ENCODE data around the gene CCNB2. TPM values are rescaled to one million over a fixed set of nuclear protein-coding genes. Genes with fewer than 3 reads are reported as not detected.

CCNB2 gene
- total and polyA plus RNA-seq, 9 of the 15 experiments (the other 6 are each of a cell fraction or from before 2014, with no cell fraction given): 84.8 to 266 (median 124) TPM

DNA sequence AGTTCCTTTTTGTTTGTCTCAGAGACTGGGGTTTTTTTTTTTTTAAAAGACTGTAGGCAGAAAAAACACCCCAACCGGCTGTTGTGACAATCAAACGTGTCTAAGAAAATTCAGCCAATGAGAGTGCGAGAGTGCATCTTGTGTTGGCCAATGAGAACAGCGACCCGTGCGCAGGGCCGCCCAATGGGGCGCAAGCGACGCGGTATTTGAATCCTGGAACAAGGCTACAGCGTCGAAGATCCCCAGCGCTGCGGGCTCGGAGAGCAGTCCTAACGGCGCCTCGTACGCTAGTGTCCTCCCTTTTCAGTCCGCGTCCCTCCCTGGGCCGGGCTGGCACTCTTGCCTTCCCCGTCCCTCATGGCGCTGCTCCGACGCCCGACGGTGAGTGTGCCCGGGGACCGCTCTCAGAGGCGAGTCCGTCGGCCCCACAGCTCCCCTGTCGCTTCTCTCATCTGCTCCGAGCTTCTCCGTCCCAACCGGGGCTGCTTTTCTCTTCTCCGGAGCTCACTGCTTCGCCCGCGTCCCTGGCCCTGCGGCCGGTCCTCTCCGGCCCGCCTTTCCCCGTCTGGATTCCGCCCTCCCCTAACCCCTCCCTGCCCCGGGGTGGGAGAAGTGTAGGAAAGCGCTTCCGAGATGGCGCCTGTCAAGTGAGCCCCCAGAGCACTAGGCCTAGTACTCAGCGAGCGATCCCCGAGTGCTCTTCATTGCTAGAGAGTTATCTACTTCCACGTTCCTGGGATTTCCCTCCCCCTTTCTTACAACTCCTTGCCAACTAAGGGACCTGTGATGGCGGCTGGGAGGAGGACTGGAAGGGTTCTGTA lies at the start of gene CCNB2 (continued):
- TF ChIP-seq JUN (IDR thresholded peaks at IDR 0.05; ENCODE audit: borderline replicate concordance, low read depth, low read length) (no peak), JUN (CRISPR knock-in tag; IDR thresholded peaks at IDR 0.05; ENCODE audit: borderline replicate concordance) (no peak), CXXC5 (CRISPR knock-in tag; IDR thresholded peaks at IDR 0.05) (peak; percentile 83), ZNF76 (CRISPR knock-in tag; IDR thresholded peaks at IDR 0.05; ENCODE audit: borderline replicate concordance) (peak; percentile 82; the same call in 1 of the 2 replicates), ETV6 (IDR thresholded peaks at IDR 0.05; ENCODE audit: borderline replicate concordance in 1 of 2, low read depth in 2 of 2, low read length in 1 of 2) (no peak), ETV6 (CRISPR knock-in tag; IDR thresholded peaks at IDR 0.05; ENCODE audit: borderline replicate concordance) (no peak), HNRNPK (IDR thresholded peaks at IDR 0.05; ENCODE audit: low read depth, low read length, poor library complexity, severe bottlenecking) (no peak), HDGF (IDR thresholded peaks at IDR 0.05) (no peak), ZNF79 (CRISPR knock-in tag; IDR thresholded peaks at IDR 0.05; ENCODE audit: low read depth) (no peak), ZNF324 (CRISPR knock-in tag; IDR thresholded peaks at IDR 0.05) (no peak), BRF1 (IDR thresholded peaks at IDR 0.05; ENCODE audit: borderline replicate concordance, extremely low read depth, insufficient read length) (no peak), MCM3 (IDR thresholded peaks at IDR 0.05) (no peak), C11orf30 (IDR thresholded peaks at IDR 0.05; ENCODE audit: low read depth) (no peak), MTA3 (IDR thresholded peaks at IDR 0.05; ENCODE audit: borderline replicate concordance) (0 out of 2 replicates have a peak, but pooled peaks have one; percentile 41), ZNF184 (CRISPR knock-in tag; IDR thresholded peaks at IDR 0.05) (no peak), FOXA3 (CRISPR knock-in tag; conservative IDR thresholded peaks at IDR 0.05 in 1 of 2, IDR thresholded peaks at IDR 0.05 in 1 of 2) (0 out of 4 replicates have a peak, but pooled peaks of 1 of the 2 experiments have one; percentile 6), SMAD2 (IDR thresholded peaks at IDR 0.05; ENCODE audit: low read depth, low read length) (no peak)
- TF ChIP-seq, protein P1, sequence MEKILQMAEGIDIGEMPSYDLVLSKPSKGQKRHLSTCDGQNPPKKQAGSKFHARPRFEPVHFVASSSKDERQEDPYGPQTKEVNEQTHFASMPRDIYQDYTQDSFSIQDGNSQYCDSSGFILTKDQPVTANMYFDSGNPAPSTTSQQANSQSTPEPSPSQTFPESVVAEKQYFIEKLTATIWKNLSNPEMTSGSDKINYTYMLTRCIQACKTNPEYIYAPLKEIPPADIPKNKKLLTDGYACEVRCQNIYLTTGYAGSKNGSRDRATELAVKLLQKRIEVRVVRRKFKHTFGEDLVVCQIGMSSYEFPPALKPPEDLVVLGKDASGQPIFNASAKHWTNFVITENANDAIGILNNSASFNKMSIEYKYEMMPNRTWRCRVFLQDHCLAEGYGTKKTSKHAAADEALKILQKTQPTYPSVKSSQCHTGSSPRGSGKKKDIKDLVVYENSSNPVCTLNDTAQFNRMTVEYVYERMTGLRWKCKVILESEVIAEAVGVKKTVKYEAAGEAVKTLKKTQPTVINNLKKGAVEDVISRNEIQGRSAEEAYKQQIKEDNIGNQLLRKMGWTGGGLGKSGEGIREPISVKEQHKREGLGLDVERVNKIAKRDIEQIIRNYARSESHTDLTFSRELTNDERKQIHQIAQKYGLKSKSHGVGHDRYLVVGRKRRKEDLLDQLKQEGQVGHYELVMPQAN (IDR thresholded peaks at IDR 0.05; ENCODE audit: borderline replicate concordance): peak; percentile 90
- TF ChIP-seq, protein P2, sequence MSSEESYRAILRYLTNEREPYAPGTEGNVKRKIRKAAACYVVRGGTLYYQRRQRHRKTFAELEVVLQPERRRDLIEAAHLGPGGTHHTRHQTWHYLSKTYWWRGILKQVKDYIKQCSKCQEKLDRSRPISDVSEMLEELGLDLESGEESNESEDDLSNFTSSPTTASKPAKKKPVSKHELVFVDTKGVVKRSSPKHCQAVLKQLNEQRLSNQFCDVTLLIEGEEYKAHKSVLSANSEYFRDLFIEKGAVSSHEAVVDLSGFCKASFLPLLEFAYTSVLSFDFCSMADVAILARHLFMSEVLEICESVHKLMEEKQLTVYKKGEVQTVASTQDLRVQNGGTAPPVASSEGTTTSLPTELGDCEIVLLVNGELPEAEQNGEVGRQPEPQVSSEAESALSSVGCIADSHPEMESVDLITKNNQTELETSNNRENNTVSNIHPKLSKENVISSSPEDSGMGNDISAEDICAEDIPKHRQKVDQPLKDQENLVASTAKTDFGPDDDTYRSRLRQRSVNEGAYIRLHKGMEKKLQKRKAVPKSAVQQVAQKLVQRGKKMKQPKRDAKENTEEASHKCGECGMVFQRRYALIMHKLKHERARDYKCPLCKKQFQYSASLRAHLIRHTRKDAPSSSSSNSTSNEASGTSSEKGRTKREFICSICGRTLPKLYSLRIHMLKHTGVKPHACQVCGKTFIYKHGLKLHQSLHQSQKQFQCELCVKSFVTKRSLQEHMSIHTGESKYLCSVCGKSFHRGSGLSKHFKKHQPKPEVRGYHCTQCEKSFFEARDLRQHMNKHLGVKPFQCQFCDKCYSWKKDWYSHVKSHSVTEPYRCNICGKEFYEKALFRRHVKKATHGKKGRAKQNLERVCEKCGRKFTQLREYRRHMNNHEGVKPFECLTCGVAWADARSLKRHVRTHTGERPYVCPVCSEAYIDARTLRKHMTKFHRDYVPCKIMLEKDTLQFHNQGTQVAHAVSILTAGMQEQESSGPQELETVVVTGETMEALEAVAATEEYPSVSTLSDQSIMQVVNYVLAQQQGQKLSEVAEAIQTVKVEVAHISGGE (CRISPR knock-in tag; IDR thresholded peaks at IDR 0.05): peak in 1 of 3 experiments; percentile 51; a peak in 2 of 6 replicates
- TF ChIP-seq, protein P3, sequence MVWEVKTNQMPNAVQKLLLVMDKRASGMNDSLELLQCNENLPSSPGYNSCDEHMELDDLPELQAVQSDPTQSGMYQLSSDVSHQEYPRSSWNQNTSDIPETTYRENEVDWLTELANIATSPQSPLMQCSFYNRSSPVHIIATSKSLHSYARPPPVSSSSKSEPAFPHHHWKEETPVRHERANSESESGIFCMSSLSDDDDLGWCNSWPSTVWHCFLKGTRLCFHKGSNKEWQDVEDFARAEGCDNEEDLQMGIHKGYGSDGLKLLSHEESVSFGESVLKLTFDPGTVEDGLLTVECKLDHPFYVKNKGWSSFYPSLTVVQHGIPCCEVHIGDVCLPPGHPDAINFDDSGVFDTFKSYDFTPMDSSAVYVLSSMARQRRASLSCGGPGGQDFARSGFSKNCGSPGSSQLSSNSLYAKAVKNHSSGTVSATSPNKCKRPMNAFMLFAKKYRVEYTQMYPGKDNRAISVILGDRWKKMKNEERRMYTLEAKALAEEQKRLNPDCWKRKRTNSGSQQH (CRISPR knock-in tag; IDR thresholded peaks at IDR 0.05): 0 out of 2 replicates have a peak, but pooled peaks have one; percentile 36
